ENCODE measurements around the gene SMPD4.
"Not testable (repeated sequence)": the region's sequence is repeated elsewhere in the genome, so short reads cannot be mapped to it uniquely, and the experiment has no call there.

SMPD4 gene

GRCh38 chr2:130127726-130128125, 53.7 kb downstream of the SMPD4 start:
- not testable (repeated sequence) for H3K36me3 ChIP-seq (ENCODE audit: control insufficient read depth, insufficient read depth, low read length); H3K4me3 ChIP-seq (ENCODE audit: low read depth, low read length); H3K4me1 ChIP-seq (ENCODE audit: control insufficient read depth, insufficient read depth, low read length); H3K27me3 ChIP-seq (ENCODE audit: control insufficient read depth, insufficient read depth, low read length); H3K9me3 ChIP-seq (ENCODE audit: control insufficient read depth, insufficient read depth, low read length); H3K9ac ChIP-seq (ENCODE audit: low read depth, low read length)

- not testable (repeated sequence) for H3K36me3 ChIP-seq (ENCODE audit: control insufficient read depth, insufficient read depth, low read length); H3K9me3 ChIP-seq (ENCODE audit: control insufficient read depth, insufficient read depth, low read length); H3K4me3 ChIP-seq (ENCODE audit: low read depth, low read length); H3K4me1 ChIP-seq (ENCODE audit: control insufficient read depth, insufficient read depth, low read length); H3K27me3 ChIP-seq (ENCODE audit: control insufficient read depth, insufficient read depth, low read length); H3K9ac ChIP-seq (ENCODE audit: low read depth, low read length)
Observed at GRCh38 chr2:130120924-130121323, 60.5 kb downstream of the SMPD4 start.

GRCh38 chr2:130102597-130103363, 78.6 kb downstream of the SMPD4 start:
- not testable (repeated sequence) for H3K9me3 ChIP-seq (ENCODE audit: control insufficient read depth, insufficient read depth, low read length); H3K36me3 ChIP-seq (ENCODE audit: control insufficient read depth, insufficient read depth, low read length); H3K4me1 ChIP-seq (ENCODE audit: control insufficient read depth, insufficient read depth, low read length); H3K9ac ChIP-seq (ENCODE audit: low read depth, low read length); H3K4me3 ChIP-seq (ENCODE audit: low read depth, low read length); H3K27me3 ChIP-seq (ENCODE audit: control insufficient read depth, insufficient read depth, low read length)

Data from iPS-15b (cell line).